Hepatic stellate cell (primary cell): ENCODE results near the gene CDK5RAP2.
A peak's percentile ranks its signal among the peaks of the same experiment; 100 is the strongest.
"Not testable (repeated sequence)": the region's sequence is repeated elsewhere in the genome, so short reads cannot be mapped to it uniquely, and the experiment has no call there.

Experiments used
- DNase-seq: peaks from one replicate; pipeline ENCODE4 v3.0.0; 2011; ENCODE audit warnings: low spot score

CDK5RAP2 gene

GRCh38 chr9:120513825-120514396 is 66.1 kb downstream of the CDK5RAP2 start:
- DNase-seq, result no peak

GRCh38 chr9:120510816-120511215 is 69.2 kb downstream of the CDK5RAP2 start:
- DNase-seq, result no peak

- no peak for DNase-seq
Observed at GRCh38 chr9:120507936-120508510, 71.9 kb downstream of the CDK5RAP2 start.

GRCh38 chr9:120505186-120505585 is 74.8 kb downstream of the CDK5RAP2 start:
- DNase-seq, result no peak

- DNase-seq, result no peak
Observed at GRCh38 chr9:120500733-120501132, 79.2 kb downstream of the CDK5RAP2 start.

- not testable (repeated sequence) for DNase-seq
Observed at GRCh38 chr9:120497865-120498264, 82.1 kb downstream of the CDK5RAP2 start.

GRCh38 chr9:120496438-120496837 is 83.5 kb downstream of the CDK5RAP2 start:
- not testable (repeated sequence) for DNase-seq

- DNase-seq, result no peak
Observed at GRCh38 chr9:120490888-120491595, 88.9 kb downstream of the CDK5RAP2 start.

- no peak for DNase-seq
Observed at GRCh38 chr9:120486835-120487234, 93.1 kb downstream of the CDK5RAP2 start.

- no peak for DNase-seq
Observed at GRCh38 chr9:120486347-120486746, 93.6 kb downstream of the CDK5RAP2 start.

GRCh38 chr9:120485788-120486187 is 94.2 kb downstream of the CDK5RAP2 start:
- no peak for DNase-seq

GRCh38 chr9:120484162-120484561 is 95.8 kb downstream of the CDK5RAP2 start:
- no peak for DNase-seq

- no peak for DNase-seq
Observed at GRCh38 chr9:120482424-120483186, 97.4 kb downstream of the CDK5RAP2 start.

- no peak for DNase-seq
Observed at GRCh38 chr9:120481846-120482245, 98.1 kb downstream of the CDK5RAP2 start.

- DNase-seq, result no peak
Observed at GRCh38 chr9:120481248-120481647, 98.7 kb downstream of the CDK5RAP2 start.

GRCh38 chr9:120480707-120481106 is 99.3 kb downstream of the CDK5RAP2 start:
- no peak for DNase-seq

GRCh38 chr9:120478208-120478607 is 101.8 kb downstream of the CDK5RAP2 start:
- DNase-seq, result no peak

- peak; percentile 56 for DNase-seq
Observed at GRCh38 chr9:120477534-120478001, 102.4 kb downstream of the CDK5RAP2 start.

- DNase-seq, result no peak
Observed at GRCh38 chr9:120475341-120475740, 104.6 kb downstream of the CDK5RAP2 start.

- no peak for DNase-seq
Observed at GRCh38 chr9:120474591-120475243, 105.2 kb downstream of the CDK5RAP2 start.

- DNase-seq, result no peak
Observed at GRCh38 chr9:120473608-120474007, 106.4 kb downstream of the CDK5RAP2 start.
